HepG2 (cell line): Measurements from ENCODE around the gene RTN1. TPM values are rescaled to one million over a fixed set of nuclear protein-coding genes. Genes with fewer than 3 reads are reported as not detected.

Source experiments
- ATAC-seq: fragments of 200-7000 bp; cut with Tn5 transposase; 3 replicates; pipeline ENCODE4 v1.9.1; 2020; ENCODE audit warnings: mild to moderate bottlenecking, moderate library complexity
- BruUV-seq: library from RNA; stranded (reverse); fragments of 400-500 nt; replicated peaks from 2 replicates; lab custom pipeline; 2021; lab: Mats Ljungman, UMichigan
- CTCF ChIA-PET: fragments of 300-600 bp; formaldehyde crosslinking; extraction: SDS; loops from one replicate; lab custom pipeline; 2021; ENCODE audit warnings: low total read pairs, inconsistent platforms, low intra/inter-chr PET ratio; lab: Yijun Ruan, JAX
- POLR2A ChIA-PET: fragments of 350-600 bp; sonication (Branson Sonifier 250); formaldehyde crosslinking; loops from one replicate; lab custom pipeline; 2020; ENCODE audit warnings: antibody characterized with exemption, inconsistent platforms; lab: Yijun Ruan, JAX
- DNase-seq: peaks from one replicate; pipeline ENCODE4 v3.0.0-alpha.2; 2015; ENCODE audit warnings: low spot score
- FAIRE-seq: peaks from 3 replicates; lab custom pipeline; 2011; peaks lifted over from hg19 to GRCh38; lab: Jason Lieb, UNC
- H2AFZ ChIP-seq: one replicate; pipeline ENCODE4 v1.6.1; 2011; ENCODE audit warnings: low read length, inconsistent platforms
- H3K27ac ChIP-seq: fragments of 300-600 bp; 3 replicates; pipeline ENCODE4 v1.8.0; 2011; ENCODE audit warnings: mixed run types, mild to moderate bottlenecking, mixed read lengths, low read length, inconsistent platforms; ENCODE audit not compliant: insufficient read depth; ENCODE audit errors: extremely low read length
- H3K27me3 ChIP-seq, 2 experiments: fragments of 200-600 bp in 1 of 2; 2 replicates in 1 of 2; 3 replicates in 1 of 2; pipeline versions ENCODE4 v1.6.0 to v1.8.0; 2011; ENCODE audit warnings: low read length in 2 of 2, mild to moderate bottlenecking in 2 of 2, moderate library complexity in 2 of 2, inconsistent platforms in 1 of 2; ENCODE audit not compliant: insufficient read depth in 2 of 2, control insufficient read depth in 1 of 2
- H3K36me3 ChIP-seq, 2 experiments: fragments of 200-600 bp in 1 of 2; replicated peaks in 1 of 2; 2 replicates in 1 of 2; 3 replicates in 1 of 2; pipeline versions ENCODE4 v1.5.1 to v1.8.0; 2011; ENCODE audit warnings: low read length in 2 of 2, inconsistent platforms in 1 of 2; ENCODE audit not compliant: insufficient read depth in 2 of 2, control insufficient read depth in 1 of 2
- H3K4me1 ChIP-seq: 2 replicates; pipeline ENCODE4 v1.5.1; 2012; ENCODE audit warnings: low read length, inconsistent platforms; ENCODE audit not compliant: insufficient read depth
- H3K4me2 ChIP-seq: 2 replicates; pipeline ENCODE4 v1.6.0; 2011; ENCODE audit warnings: low read depth, low read length, inconsistent platforms
- H3K4me3 ChIP-seq, 3 experiments: fragments of 200-600 bp in 1 of 3; sonication (generic), shearing (Covaris generic) in 1 of 3; replicated peaks in 1 of 3; 2 replicates each; pipeline ENCODE4 v1.5.1; 2011 to 2016; ENCODE audit warnings: low read length in 3 of 3, inconsistent platforms in 2 of 3, low read depth in 2 of 3, mild to moderate bottlenecking in 2 of 3, control low read depth in 1 of 3, mixed read lengths in 1 of 3; ENCODE audit not compliant: insufficient read depth in 1 of 3
- H3K79me2 ChIP-seq: one replicate; pipeline ENCODE4 v1.6.1; 2011; ENCODE audit warnings: low read length, inconsistent platforms; ENCODE audit not compliant: insufficient read depth
- H3K9ac ChIP-seq: 2 replicates; pipeline ENCODE4 v1.6.0; 2011; ENCODE audit warnings: mild to moderate bottlenecking, low read depth, low read length, inconsistent platforms; ENCODE audit not compliant: insufficient read depth
- H3K9me3 ChIP-seq: 2 replicates; pipeline ENCODE4 v1.5.1; 2012; ENCODE audit warnings: mild to moderate bottlenecking, low read length
- H4K20me1 ChIP-seq: 2 replicates; pipeline ENCODE4 v1.6.0; 2011; ENCODE audit warnings: inconsistent platforms, mild to moderate bottlenecking, low read length, moderate library complexity; ENCODE audit not compliant: insufficient read depth
- CREM ChIP-seq, 2 experiments: sonication (generic) in 1 of 2; formaldehyde crosslinking in 1 of 2; IDR thresholded peaks; 2 replicates each; pipeline versions ENCODE4 v1.4.0 to v1.6.1; 2016 to 2020; ENCODE audit warnings: antibody characterized with exemption in 1 of 2, mild to moderate bottlenecking in 1 of 2, missing genetic modification reagents in 1 of 2
- FOXM1 ChIP-seq: sonication (generic); formaldehyde crosslinking; IDR thresholded peaks from 2 replicates; pipeline ENCODE4 v1.5.0; 2020; ENCODE audit warnings: missing genetic modification reagents
- GLMP ChIP-seq: sonication (generic); formaldehyde crosslinking; IDR thresholded peaks from 2 replicates; pipeline ENCODE4 v1.9.0; 2021; ENCODE audit warnings: missing genetic modification reagents, mild to moderate bottlenecking, borderline replicate concordance
- HMG20B ChIP-seq: conservative IDR thresholded peaks from 2 replicates; pipeline ENCODE4 v1.6.1; 2016; ENCODE audit warnings: missing genetic modification reagents, missing compliant biosample characterization
- KDM6A ChIP-seq: IDR thresholded peaks from 2 replicates; pipeline ENCODE4 v1.6.1; 2016; ENCODE audit warnings: low read depth
- MYNN ChIP-seq: sonication (generic); formaldehyde crosslinking; IDR thresholded peaks from 2 replicates; pipeline ENCODE4 v1.4.0; 2020; ENCODE audit warnings: mild to moderate bottlenecking, low read depth, missing genetic modification reagents
- ONECUT2 ChIP-seq: sonication (generic); formaldehyde crosslinking; IDR thresholded peaks from 2 replicates; pipeline ENCODE4 v1.4.0; 2020; ENCODE audit warnings: missing genetic modification reagents
- PHB2 ChIP-seq: fragments of 450-650 bp; IDR thresholded peaks from 2 replicates; pipeline ENCODE4 v1.6.1; 2018; ENCODE audit not compliant: partially characterized antibody
- SNRNP70 ChIP-seq: fragments of 200-400 bp; formaldehyde crosslinking; IDR thresholded peaks from 2 replicates; pipeline ENCODE4 v1.6.1; 2017; ENCODE audit warnings: mild to moderate bottlenecking, low read depth, low read length, moderate library complexity
- SRSF4 ChIP-seq: fragments of 200-400 bp; formaldehyde crosslinking; IDR thresholded peaks from one replicate; pipeline ENCODE4 v1.6.1; 2018; ENCODE audit warnings: mild to moderate bottlenecking, low read depth, low read length, moderate library complexity; ENCODE audit not compliant: poor library complexity, severe bottlenecking
- ZNF547 ChIP-seq: sonication (generic); formaldehyde crosslinking; IDR thresholded peaks from 2 replicates; pipeline ENCODE4 v1.5.1; 2020; ENCODE audit warnings: mild to moderate bottlenecking, missing genetic modification reagents
- ZNF577 ChIP-seq: sonication (generic); formaldehyde crosslinking; IDR thresholded peaks from 2 replicates; pipeline ENCODE4 v1.4.0; 2020; ENCODE audit warnings: mild to moderate bottlenecking, low read depth, missing genetic modification reagents, borderline replicate concordance
- WGBS: methylation state at CpG from one replicate; pipeline ENCODE4 v1.1.6; 2017; ENCODE audit warnings: low lambda C conversion rate; 5-methylcytosine and 5-hydroxymethylcytosine counted together
- in situ Hi-C: cut with HindIII; loops from 2 replicates; pipeline ENCODE4 v1.10.0; 2017; ENCODE audit warnings: low pct_unique_long_range_greater_than_20kb; ENCODE audit not compliant: extremely low pct_ligation_motif_present
- intact Hi-C: fragments of 100-400 bp; cut with micrococcal nuclease; formaldehyde crosslinking; loops from one replicate; pipeline ENCODE4 v1.10.0; 2022; ENCODE audit not compliant: unreplicated experiment
- polyA plus RNA-seq, 8 experiments: library from polyadenylated mRNA; depleted of rRNA in 3 of 8; stranded (reverse) in 7 of 8; unstranded in 1 of 8; fragments of >200 nt; fragmentation: Illumina TruSeq in 4 of 8; extraction: Trizol in 4 of 8; gene quantifications; 2 replicates each; pipeline versions ENCODE4 v1.2.1 to v1.2.3, GENCODE V29; 2011 to 2016; ENCODE audit warnings: low read depth in 4 of 8, missing spikeins in 1 of 8, mixed read lengths in 1 of 8; ENCODE audit not compliant: insufficient read depth in 1 of 8
- total RNA-seq, 5 experiments: library from RNA; depleted of rRNA; stranded (reverse); fragments of >200 nt; fragmentation: Illumina TruSeq; extraction: Trizol; gene quantifications; 2 replicates each; pipeline ENCODE4 v1.2.3, GENCODE V29; 2016; ENCODE audit warnings: low read depth in 1 of 5
- TF ChIP-seq, protein P1 (sequence below): sonication (generic); formaldehyde crosslinking; IDR thresholded peaks from 2 replicates; pipeline ENCODE4 v1.8.0; 2023; ENCODE audit warnings: mild to moderate bottlenecking, missing genetic modification reagents

The RTN1 gene
- total and polyA plus RNA-seq, 2 of the 13 experiments (the other 11 are each of a cell fraction or from before 2014, with no cell fraction given) = 0.04 to 0.18 TPM

DNA sequence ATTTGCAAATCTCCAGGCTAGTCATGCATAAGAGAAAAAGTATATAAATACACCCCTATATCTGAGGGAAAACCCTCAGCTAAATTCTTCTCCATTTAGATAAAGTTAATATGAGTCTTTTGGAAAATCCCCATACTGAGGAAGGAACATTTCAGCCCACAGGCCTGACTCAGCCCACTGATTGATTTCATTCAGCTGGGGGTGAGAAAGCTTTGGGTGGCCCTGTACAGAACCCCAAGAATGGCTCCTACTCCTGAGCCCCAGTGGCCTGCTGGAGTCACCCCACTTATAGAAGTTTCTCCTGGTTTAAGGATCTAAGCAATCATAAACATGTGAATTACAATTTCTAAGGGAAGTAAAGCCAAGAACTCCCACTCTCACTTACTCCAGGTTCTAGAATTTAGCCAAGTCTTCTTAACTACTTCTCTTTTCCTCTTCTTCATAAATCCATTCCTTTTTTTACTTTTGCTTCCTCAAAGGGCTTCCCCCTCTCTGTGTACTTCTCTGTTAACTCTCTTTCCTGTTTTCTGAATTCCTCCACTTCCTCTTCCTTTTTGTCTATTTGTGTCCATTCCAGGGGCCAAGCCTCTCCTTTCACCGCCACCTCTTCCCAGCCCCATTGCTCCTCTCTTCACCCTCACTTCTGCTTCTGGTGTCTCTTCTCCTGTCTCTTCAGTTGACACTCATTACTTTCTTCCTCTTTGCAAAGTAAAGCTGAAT, 21.0 kb downstream of the RTN1 start:
- H4K20me1 ChIP-seq = no peaks in the 10 kb centered on the region
- no TSS peak for BruUV-seq
- no peak overlapping the region for H3K4me3 ChIP-seq
- DNase-seq = no peak
- H3K4me2 ChIP-seq = no peak overlapping the region
- no peaks in the 10 kb centered on the region for H3K4me1 ChIP-seq
- no peak overlapping the region for H3K9ac ChIP-seq
- 87% methylated on average over 1 of the region's 1 CpG for WGBS
- POLR2A ChIA-PET = no interaction called here
- no peaks in the 10 kb centered on the region for H3K79me2 ChIP-seq
- no peak overlapping the region for H3K27ac ChIP-seq
- in situ Hi-C loops = no loop called here
- ATAC-seq = no peak
- no peaks in the 10 kb centered on the region; a peak in 1 of 5 replicates for H3K27me3 ChIP-seq
- no peak for FAIRE-seq
- CTCF ChIA-PET = no interaction called here
- H3K36me3 ChIP-seq = no peaks in the 10 kb centered on the region
- intact Hi-C loops = no loop called here
- TF ChIP-seq FOXM1 (CRISPR knock-in tag) (no peak), ZNF547 (CRISPR knock-in tag) (no peak), ONECUT2 (CRISPR knock-in tag) (no peak), GLMP (CRISPR knock-in tag) (no peak), SNRNP70 (no peak), PHB2 (no peak), CREM (IDR thresholded peaks at IDR 0.05) (no peak), CREM (CRISPR knock-in tag; IDR thresholded peaks at IDR 0.05) (no peak), KDM6A (CRISPR knock-in tag) (no peak), HMG20B (CRISPR knock-in tag) (no peak), SRSF4 (no peak), MYNN (CRISPR knock-in tag) (no peak), ZNF577 (CRISPR knock-in tag) (no peak)
- TF ChIP-seq, protein P1, sequence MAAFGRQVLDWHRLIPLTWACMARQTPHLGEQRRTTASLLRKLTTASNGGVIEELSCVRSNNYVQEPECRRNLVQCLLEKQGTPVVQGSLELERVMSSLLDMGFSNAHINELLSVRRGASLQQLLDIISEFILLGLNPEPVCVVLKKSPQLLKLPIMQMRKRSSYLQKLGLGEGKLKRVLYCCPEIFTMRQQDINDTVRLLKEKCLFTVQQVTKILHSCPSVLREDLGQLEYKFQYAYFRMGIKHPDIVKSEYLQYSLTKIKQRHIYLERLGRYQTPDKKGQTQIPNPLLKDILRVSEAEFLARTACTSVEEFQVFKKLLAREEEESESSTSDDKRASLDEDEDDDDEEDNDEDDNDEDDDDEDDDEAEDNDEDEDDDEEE (CRISPR knock-in tag) = no peak
- H3K9me3 ChIP-seq = no peaks in the 10 kb centered on the region
- no peak overlapping the region for H2AFZ ChIP-seq
